Astrocyte of the spinal cord (primary cell): Measurements from ENCODE around the gene GAREM1.
A peak's percentile ranks its signal among the peaks of the same experiment; 100 is the strongest.

ENCODE experiments used
- DNase-seq: peaks from one replicate; pipeline ENCODE4 v3.0.0; 2011; ENCODE audit warnings: low read depth, low spot score
- H3K4me3 ChIP-seq: 2 replicates; pipeline ENCODE4 v1.5.1; 2011; ENCODE audit warnings: low read depth, mild to moderate bottlenecking, low read length, moderate library complexity
- CTCF ChIP-seq: IDR thresholded peaks from 2 replicates; pipeline ENCODE4 v1.5.1; 2012; ENCODE audit warnings: low read depth, mild to moderate bottlenecking, low read length, inconsistent platforms
- in situ Hi-C: cut with HindIII; loops from 2 replicates; pipeline ENCODE4 v1.10.0; 2017; ENCODE audit warnings: low sequenced_read_pairs

GAREM1 gene

GRCh38 chr18:32472841-32473240 is 2.2 kb upstream of the GAREM1 start:
- H3K4me3 ChIP-seq = no peak overlapping the region
- no peak for DNase-seq
- no peak for TF ChIP-seq CTCF
- in situ Hi-C loops = no loop called here

- in situ Hi-C loops = no loop called here
- peak overlapping the region; percentile 62 for H3K4me3 ChIP-seq
- no peak for DNase-seq
- TF ChIP-seq CTCF = no peak
Observed at GRCh38 chr18:32470460-32470713, 295 bp downstream of the GAREM1 start.

- in situ Hi-C loops = no loop called here
- peak; percentile 38 for DNase-seq
- H3K4me3 ChIP-seq = peak overlapping the region; percentile 62
- TF ChIP-seq CTCF = no peak
Observed at GRCh38 chr18:32469691-32470459, 807 bp downstream of the GAREM1 start.

- peak; percentile 31 for TF ChIP-seq CTCF
- peak; percentile 25 for DNase-seq
- in situ Hi-C loops = no loop called here
- H3K4me3 ChIP-seq = peak overlapping the region; percentile 62
Observed at GRCh38 chr18:32469190-32469651, 1.5 kb downstream of the GAREM1 start.

- in situ Hi-C loops = no loop called here
- peak overlapping the region; percentile 20 for H3K4me3 ChIP-seq
- DNase-seq = no peak
- TF ChIP-seq CTCF = no peak
Observed at GRCh38 chr18:32468147-32468845, 2.4 kb downstream of the GAREM1 start.

- DNase-seq = peak; percentile 26
- in situ Hi-C loops = no loop called here
- TF ChIP-seq CTCF = peak; percentile 10
- H3K4me3 ChIP-seq = no peak overlapping the region
Observed at GRCh38 chr18:32461709-32462272, 8.9 kb downstream of the GAREM1 start.
